Measurements from ENCODE around the gene CETN3. TPM values are rescaled to one million over a fixed set of nuclear protein-coding genes. Genes with fewer than 3 reads are reported as not detected.

CETN3 gene
- total RNA-seq = 27.8 TPM
- long read RNA-seq, transcript CETN3-201 (5 exons, 2,432 nt) = major isoform, 14 of 18 reads
- long read RNA-seq, partial matches to known transcripts = 0 of 18 reads
- long read RNA-seq, other reads (novel, unspliced or antisense) = 0 of 18 reads

DNA sequence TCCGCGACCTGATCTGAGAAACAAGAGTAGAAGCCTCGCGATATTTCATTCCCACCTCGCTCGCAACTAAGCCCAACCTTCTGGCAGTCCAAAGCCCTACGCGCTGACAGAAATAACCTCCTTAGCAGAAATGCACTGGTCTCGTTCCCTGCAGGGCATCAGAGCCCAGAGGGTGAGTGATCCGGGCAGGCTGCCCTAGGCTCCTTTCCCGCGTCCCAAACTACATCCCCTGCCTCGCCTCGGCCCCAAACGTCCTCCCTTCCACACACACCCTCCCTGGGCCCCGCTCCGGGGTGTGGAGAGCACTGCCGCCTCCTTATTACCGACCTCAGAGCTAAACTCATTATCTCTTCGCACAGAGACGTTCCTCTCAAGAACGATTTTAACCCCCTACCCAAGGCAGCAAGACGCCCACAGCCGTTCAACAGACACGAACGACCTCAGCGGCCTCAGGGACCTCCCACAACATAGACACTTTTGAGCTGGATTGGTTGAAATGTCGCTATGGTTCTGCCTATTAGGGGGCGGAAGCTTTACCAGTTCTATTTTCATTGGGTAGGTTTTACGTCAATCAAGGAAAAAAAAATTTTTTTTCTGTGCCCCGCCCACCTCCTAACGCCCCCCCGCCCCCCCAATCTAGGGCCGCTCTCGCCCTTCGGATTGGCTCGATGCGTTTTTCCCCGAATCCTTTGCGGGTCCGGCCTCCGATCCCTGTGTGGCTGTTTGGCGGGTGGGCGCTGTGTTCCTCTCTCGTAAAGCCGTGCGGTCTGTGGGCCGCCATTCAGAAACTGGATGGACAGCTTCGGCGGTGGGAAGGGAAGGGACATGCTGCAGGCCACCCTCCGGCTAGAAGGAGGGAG, at the start of gene CETN3:
Gene CETN3 (minus strand): TSS at position 439 of the 860 bp plus-strand sequence. CDS start 95 bp downstream, at position 344.
- Histone ChIP-seq H3K4me3 (peak within 1 kb of the TSS; percentile 87), H3K9me3 (replicated peaks) (no peaks in the 10 kb centered on the region), H3K4me1 (peaks cover 49% of the 10 kb centered on the region), H3K27ac (replicated peaks) (peak within 1 kb of the TSS; percentile 99), H3K36me3 (peaks cover 21% of the 10 kb centered on the region), H3K27me3 (ENCODE audit: low read depth) (no peaks in the 10 kb centered on the region)
- intact Hi-C loops (cut with micrococcal nuclease) = no loop called here
- TF ChIP-seq, protein P1, sequence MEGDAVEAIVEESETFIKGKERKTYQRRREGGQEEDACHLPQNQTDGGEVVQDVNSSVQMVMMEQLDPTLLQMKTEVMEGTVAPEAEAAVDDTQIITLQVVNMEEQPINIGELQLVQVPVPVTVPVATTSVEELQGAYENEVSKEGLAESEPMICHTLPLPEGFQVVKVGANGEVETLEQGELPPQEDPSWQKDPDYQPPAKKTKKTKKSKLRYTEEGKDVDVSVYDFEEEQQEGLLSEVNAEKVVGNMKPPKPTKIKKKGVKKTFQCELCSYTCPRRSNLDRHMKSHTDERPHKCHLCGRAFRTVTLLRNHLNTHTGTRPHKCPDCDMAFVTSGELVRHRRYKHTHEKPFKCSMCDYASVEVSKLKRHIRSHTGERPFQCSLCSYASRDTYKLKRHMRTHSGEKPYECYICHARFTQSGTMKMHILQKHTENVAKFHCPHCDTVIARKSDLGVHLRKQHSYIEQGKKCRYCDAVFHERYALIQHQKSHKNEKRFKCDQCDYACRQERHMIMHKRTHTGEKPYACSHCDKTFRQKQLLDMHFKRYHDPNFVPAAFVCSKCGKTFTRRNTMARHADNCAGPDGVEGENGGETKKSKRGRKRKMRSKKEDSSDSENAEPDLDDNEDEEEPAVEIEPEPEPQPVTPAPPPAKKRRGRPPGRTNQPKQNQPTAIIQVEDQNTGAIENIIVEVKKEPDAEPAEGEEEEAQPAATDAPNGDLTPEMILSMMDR (IDR thresholded peaks at IDR 0.05; ENCODE audit: borderline replicate concordance) = no peak
- DNase-seq = peak; percentile 92

DNA sequence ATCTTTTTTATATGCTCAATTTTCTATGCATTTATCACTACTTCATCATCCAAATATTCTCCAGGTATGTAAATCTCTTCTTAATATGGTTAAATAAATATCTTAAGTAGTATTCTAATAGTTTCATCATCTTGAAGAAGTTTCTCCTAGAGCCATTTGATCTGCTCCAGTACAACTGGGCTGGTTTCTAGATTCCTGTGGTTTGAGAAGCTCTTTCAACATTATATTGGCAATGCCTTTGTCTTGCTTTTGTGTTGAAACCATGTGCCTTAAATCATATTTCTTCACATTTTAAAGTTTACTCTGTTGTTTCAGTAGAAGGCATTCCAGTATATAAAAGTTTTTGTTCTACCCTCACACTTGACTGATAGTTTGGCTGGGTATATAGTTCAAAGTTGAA, 37.4 kb upstream of the CETN3 start:
- no peak overlapping the region for H3K27ac ChIP-seq (replicated peaks)
- H3K36me3 ChIP-seq = no peaks in the 10 kb centered on the region
- TF ChIP-seq, protein P1 (IDR thresholded peaks at IDR 0.05; ENCODE audit: borderline replicate concordance) = no peak
- H3K9me3 ChIP-seq (replicated peaks) = no peaks in the 10 kb centered on the region
- no peaks in the 10 kb centered on the region for H3K27me3 ChIP-seq (ENCODE audit: low read depth)
- no peak for DNase-seq
- H3K4me1 ChIP-seq = no peaks in the 10 kb centered on the region
- H3K4me3 ChIP-seq = no peak overlapping the region
- intact Hi-C loops (cut with micrococcal nuclease) = no loop called here

DNA sequence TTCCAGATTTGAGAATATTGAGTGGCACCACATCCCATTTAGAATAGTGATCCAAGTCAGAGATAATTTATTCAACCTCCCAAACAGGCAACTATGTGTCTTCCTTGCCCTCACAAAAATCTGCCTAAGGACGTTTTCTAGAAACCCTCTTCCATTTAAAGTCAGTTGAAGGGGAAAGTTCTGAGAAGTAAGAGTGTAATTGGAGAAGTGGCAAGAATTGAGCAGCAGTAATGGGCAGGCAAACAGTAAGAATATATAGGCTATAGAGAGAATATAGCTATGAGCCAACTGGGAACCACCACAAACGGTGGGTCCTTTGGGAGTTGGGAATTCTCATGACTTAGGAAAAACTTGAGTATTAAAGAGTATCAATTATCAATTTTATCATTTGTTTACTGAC, 31.1 kb upstream of the CETN3 start:
- intact Hi-C loops (cut with micrococcal nuclease) = no loop called here
- TF ChIP-seq, protein P1 (IDR thresholded peaks at IDR 0.05; ENCODE audit: borderline replicate concordance) = no peak
- Histone ChIP-seq H3K27me3 (ENCODE audit: low read depth) (no peaks in the 10 kb centered on the region), H3K27ac (replicated peaks) (no peak overlapping the region), H3K4me1 (peaks cover 11% of the 10 kb centered on the region), H3K36me3 (no peaks in the 10 kb centered on the region), H3K4me3 (no peak overlapping the region), H3K9me3 (replicated peaks) (no peaks in the 10 kb centered on the region)
- no peak for DNase-seq

DNA sequence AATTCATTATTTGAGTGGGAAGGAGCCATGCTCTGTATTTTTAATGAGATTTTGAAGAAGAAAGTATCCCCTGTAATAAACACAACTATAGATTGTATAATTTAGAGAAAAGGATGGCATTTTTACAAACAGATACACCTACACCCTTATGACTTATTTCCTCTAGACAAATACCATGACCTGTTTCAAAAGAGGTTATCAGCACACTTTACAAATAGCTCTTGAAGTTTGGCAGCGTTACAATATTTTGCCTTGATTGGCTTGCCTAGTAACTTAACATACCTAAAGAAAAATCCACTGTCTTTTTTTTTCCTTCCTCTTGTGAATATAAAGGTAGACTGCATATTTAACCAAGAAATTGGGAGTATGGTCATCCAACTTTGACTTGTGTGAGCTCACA, 28.5 kb upstream of the CETN3 start:
- no peak for DNase-seq
- intact Hi-C loops (cut with micrococcal nuclease) = loop anchor here (10.0 kb wide), 2 partner anchors 97 to 347 kb away; no protein-coding TSS in a partner anchor
- H3K9me3 ChIP-seq (replicated peaks) = no peaks in the 10 kb centered on the region
- TF ChIP-seq, protein P1 (IDR thresholded peaks at IDR 0.05; ENCODE audit: borderline replicate concordance) = no peak
- no peaks in the 10 kb centered on the region for H3K27me3 ChIP-seq (ENCODE audit: low read depth)
- H3K27ac ChIP-seq (replicated peaks) = no peak overlapping the region
- H3K36me3 ChIP-seq = no peaks in the 10 kb centered on the region
- no peak overlapping the region for H3K4me3 ChIP-seq
- peaks cover 11% of the 10 kb centered on the region for H3K4me1 ChIP-seq

DNA sequence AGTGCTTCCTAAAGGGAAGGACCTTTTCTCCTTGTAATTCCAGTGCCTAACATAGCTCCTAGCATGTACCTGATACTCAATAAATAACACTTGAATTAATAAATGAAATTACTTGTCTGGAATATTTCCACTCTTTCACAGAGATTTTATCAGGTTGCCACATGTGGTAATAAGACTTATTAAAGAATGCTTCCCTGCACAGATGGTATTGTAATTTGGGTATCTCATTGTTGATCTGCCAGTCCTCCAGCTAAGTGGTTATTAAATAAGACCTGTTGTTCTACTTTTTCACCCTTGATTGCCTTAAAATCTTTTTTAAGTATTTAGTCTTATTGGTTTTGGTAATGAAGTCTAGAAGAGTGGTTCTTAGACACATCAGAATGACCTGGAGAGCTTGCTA, 28.1 kb upstream of the CETN3 start:
- DNase-seq = no peak
- H3K36me3 ChIP-seq = no peaks in the 10 kb centered on the region
- H3K4me1 ChIP-seq = peaks cover 11% of the 10 kb centered on the region
- intact Hi-C loops (cut with micrococcal nuclease) = loop anchor here (10.0 kb wide), 2 partner anchors 97 to 347 kb away; no protein-coding TSS in a partner anchor
- H3K4me3 ChIP-seq = no peak overlapping the region
- no peak overlapping the region for H3K27ac ChIP-seq (replicated peaks)
- no peaks in the 10 kb centered on the region for H3K27me3 ChIP-seq (ENCODE audit: low read depth)
- TF ChIP-seq, protein P1 (IDR thresholded peaks at IDR 0.05; ENCODE audit: borderline replicate concordance) = no peak
- no peaks in the 10 kb centered on the region for H3K9me3 ChIP-seq (replicated peaks)

All from left ventricle myocardium inferior (tissue), 1 donor.